MCF 10A (cell line): Measurements from ENCODE around the gene EEF1A2. TPM values are rescaled to one million over a fixed set of nuclear protein-coding genes. Genes with fewer than 3 reads are reported as not detected.

Source experiments
- BruUV-seq: library from RNA; stranded (reverse); fragments of 400-500 nt; replicated peaks from 2 replicates; lab custom pipeline; 2021; lab: Mats Ljungman, UMichigan
- CTCF ChIA-PET: fragments of 300-600 bp; sonication (Branson Sonifier 250); formaldehyde crosslinking; extraction: SDS; loops from one replicate; lab custom pipeline; 2021; ENCODE audit warnings: antibody characterized with exemption, inconsistent platforms; lab: Yijun Ruan, JAX
- POLR2A ChIA-PET: fragments of 300-600, 350-650 bp; sonication (Branson Sonifier 250); formaldehyde crosslinking; extraction: SDS; loops from one replicate; lab custom pipeline; 2020; ENCODE audit warnings: antibody characterized with exemption, inconsistent platforms; lab: Yijun Ruan, JAX
- DNase-seq: peaks from one replicate; pipeline ENCODE4 v3.0.0-alpha.2; 2018; ENCODE audit not compliant: unreplicated experiment
- H3K27ac Mint-ChIP-seq: one replicate; pipeline ENCODE4 v1.8.0; 2022; ENCODE audit warnings: mild to moderate bottlenecking, low read depth, mixed read lengths; ENCODE audit not compliant: unreplicated experiment
- H3K27me3 Mint-ChIP-seq: one replicate; pipeline ENCODE4 v1.8.0; 2022; ENCODE audit warnings: mixed read lengths; ENCODE audit not compliant: insufficient read depth, unreplicated experiment
- H3K36me3 Mint-ChIP-seq: one replicate; pipeline ENCODE4 v1.8.0; 2022; ENCODE audit warnings: mild to moderate bottlenecking, moderate library complexity, mixed read lengths; ENCODE audit not compliant: insufficient read depth, unreplicated experiment
- H3K4me1 Mint-ChIP-seq: one replicate; pipeline ENCODE4 v1.8.0; 2022; ENCODE audit warnings: mixed read lengths; ENCODE audit not compliant: insufficient read depth, unreplicated experiment
- H3K4me3 Mint-ChIP-seq: one replicate; pipeline ENCODE4 v1.8.0; 2022; ENCODE audit warnings: mild to moderate bottlenecking, moderate library complexity, mixed read lengths; ENCODE audit not compliant: unreplicated experiment
- H3K9me3 Mint-ChIP-seq: one replicate; pipeline ENCODE4 v1.8.0; 2022; ENCODE audit warnings: mixed read lengths; ENCODE audit not compliant: unreplicated experiment
- intact Hi-C: fragments of 100-400 bp; cut with micrococcal nuclease; formaldehyde crosslinking; loops from 2 replicates; pipeline ENCODE4 v1.14.1; 2022
- total RNA-seq: library from RNA; stranded (reverse); gene quantifications from 2 replicates; pipeline ENCODE4 v1.2.3, GENCODE V29; 2022
- TF ChIP-seq, protein P1 (sequence below): fragments of 200-600 bp; IDR thresholded peaks from one replicate; pipeline ENCODE4 v1.8.0; 2022; ENCODE audit warnings: antibody characterized with exemption, mild to moderate bottlenecking; ENCODE audit not compliant: unreplicated experiment

The EEF1A2 gene
- total RNA-seq, 1 experiment from 2014 or later: 3.3 TPM

DNA sequence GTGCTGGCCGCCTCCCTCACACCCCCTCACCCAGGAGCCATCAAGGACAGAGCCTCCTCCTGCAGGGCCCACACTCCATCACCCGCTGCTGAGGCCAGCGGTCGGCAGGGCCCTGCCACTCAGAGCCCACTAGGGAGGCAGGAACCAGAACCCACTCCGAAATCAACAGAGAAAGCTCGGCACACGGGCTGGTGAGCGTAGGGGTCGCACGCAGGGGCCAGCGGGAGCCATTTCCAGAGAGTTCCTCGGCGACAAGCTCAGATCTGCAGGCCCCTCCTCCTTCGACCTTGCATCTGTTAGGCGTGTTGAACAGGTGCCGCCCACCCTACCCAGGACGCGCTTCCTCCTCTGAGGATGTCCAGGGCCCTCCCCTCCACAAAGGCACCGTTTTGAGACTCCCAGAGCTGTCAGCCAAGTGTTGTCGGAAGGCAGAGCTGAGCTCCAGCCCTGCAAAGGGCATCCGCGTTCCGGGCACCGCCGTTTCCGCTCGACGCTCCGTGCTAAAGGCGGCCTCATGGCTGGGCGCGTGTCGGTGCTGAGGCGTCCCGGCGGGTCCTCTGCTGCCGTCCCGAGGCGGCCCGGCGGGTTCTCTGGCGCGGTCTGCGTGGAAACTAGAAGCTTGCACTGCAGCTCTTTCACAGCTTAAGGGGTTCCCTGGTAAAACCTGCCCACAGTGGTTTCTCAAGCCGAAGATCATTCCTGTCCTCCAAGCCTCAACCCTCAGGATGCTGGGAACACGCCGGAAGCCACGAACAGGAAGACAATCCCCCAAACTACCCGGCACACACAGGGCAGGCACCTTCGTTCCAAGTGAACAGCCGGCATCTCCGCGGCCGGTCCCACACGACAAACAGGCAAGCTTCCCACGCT lies 33.3 kb downstream of the EEF1A2 start:
- no TSS peak for BruUV-seq
- Mint-ChIP-seq H3K9me3 (no peaks in the 10 kb centered on the region), H3K27me3 (peaks cover 48% of the 10 kb centered on the region), H3K36me3 (peaks cover 6% of the 10 kb centered on the region), H3K4me3 (no peak overlapping the region), H3K4me1 (no peaks in the 10 kb centered on the region), H3K27ac (no peak overlapping the region)
- CTCF ChIA-PET: interaction anchor here (1.1 to 2.0 kb wide), 3 partner anchors 31 to 84 kb away, joined by 3 to 14 read pairs (median 5); no protein-coding TSS in a partner anchor
- intact Hi-C loops: no loop called here
- DNase-seq: no peak
- POLR2A ChIA-PET: interaction anchor here (0.6 to 1.4 kb wide), 2 partner anchors 31 to 68 kb away, joined by 3 read pairs; no protein-coding TSS in a partner anchor
- TF ChIP-seq, protein P1, sequence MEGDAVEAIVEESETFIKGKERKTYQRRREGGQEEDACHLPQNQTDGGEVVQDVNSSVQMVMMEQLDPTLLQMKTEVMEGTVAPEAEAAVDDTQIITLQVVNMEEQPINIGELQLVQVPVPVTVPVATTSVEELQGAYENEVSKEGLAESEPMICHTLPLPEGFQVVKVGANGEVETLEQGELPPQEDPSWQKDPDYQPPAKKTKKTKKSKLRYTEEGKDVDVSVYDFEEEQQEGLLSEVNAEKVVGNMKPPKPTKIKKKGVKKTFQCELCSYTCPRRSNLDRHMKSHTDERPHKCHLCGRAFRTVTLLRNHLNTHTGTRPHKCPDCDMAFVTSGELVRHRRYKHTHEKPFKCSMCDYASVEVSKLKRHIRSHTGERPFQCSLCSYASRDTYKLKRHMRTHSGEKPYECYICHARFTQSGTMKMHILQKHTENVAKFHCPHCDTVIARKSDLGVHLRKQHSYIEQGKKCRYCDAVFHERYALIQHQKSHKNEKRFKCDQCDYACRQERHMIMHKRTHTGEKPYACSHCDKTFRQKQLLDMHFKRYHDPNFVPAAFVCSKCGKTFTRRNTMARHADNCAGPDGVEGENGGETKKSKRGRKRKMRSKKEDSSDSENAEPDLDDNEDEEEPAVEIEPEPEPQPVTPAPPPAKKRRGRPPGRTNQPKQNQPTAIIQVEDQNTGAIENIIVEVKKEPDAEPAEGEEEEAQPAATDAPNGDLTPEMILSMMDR: no peak

DNA sequence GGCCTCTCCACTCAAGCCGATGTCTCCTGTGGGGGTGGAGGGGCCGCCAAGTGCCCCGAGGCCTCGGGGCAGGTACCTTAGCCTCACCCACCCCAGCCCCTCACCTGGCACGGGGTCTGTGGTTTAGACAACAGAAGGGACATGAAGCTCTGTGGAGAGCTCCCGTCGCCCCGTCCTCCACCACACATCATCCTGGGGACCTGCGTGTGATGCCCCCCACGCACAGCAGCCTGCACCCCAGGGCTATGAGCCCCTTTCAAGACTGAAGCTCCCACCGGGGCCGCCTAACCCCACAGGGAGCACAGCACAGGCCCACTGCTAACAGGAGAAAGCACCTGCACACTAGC lies 34.6 kb downstream of the EEF1A2 start:
- no peak for DNase-seq
- Mint-ChIP-seq H3K4me1 (no peaks in the 10 kb centered on the region), H3K36me3 (peaks cover 6% of the 10 kb centered on the region), H3K27ac (no peak overlapping the region), H3K4me3 (no peak overlapping the region), H3K9me3 (no peaks in the 10 kb centered on the region), H3K27me3 (peaks cover 53% of the 10 kb centered on the region)
- CTCF ChIA-PET: interaction anchor here (1.3 to 2.0 kb wide), 2 partner anchors 32 to 83 kb away, joined by 5 to 14 read pairs; no protein-coding TSS in a partner anchor
- TF ChIP-seq, protein P1: no peak
- intact Hi-C loops: no loop called here
- POLR2A ChIA-PET: interaction anchor here (1.5 kb wide), 1 partner anchor 57 kb away, joined by 6 read pairs; the partner anchor contains the start of gene PPDPF
- BruUV-seq: no TSS peak

DNA sequence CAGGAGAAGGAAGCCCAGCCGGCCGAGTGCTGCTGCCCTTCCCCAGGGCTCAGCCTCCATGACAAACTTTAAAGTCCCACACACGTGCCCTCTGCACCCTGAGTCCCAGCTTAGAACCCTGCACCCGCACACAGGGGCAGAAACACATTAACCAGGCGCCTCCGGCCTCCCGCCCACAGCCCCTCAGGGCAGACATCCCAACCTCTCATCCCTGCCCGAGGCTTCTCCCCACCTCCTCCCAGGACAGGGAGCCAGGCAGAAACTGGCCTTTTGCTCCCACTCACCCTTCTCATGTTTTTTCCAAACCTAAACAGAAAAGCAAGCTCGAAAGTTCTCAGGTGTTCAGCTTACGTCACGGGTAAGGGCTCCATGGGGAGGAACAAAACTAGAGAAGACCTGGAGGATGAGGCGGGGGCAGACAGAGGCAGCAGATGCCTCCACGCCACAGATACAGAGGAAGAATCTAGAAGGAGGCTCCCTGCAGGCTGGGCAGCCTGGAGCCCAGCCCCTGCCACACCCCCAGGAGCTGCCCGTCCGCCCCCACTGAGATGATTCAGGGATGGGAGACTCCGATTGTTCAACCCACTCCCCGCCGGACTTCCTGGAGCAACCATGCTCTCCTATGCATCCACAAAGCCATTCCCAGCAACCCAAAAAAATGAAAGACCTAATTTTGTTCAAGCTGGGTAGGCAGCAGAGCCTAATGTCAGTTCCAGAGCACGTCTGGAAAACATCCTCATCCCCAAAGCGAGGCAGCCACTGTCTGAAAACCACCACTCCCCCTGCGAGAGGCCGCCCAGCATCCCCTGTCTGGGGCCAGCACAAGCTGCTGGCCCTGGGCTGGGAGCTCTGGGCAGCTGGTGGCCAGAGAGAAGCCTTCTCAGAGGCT lies 35.2 kb downstream of the EEF1A2 start:
- DNase-seq: no peak

More for the DNA sequence above, 35.2 kb downstream of the EEF1A2 start:
- TF ChIP-seq, protein P1: no peak
- intact Hi-C loops: no loop called here
- Mint-ChIP-seq H3K9me3 (no peaks in the 10 kb centered on the region), H3K4me3 (no peak overlapping the region), H3K4me1 (no peaks in the 10 kb centered on the region), H3K27me3 (peaks cover 53% of the 10 kb centered on the region), H3K36me3 (peaks cover 6% of the 10 kb centered on the region), H3K27ac (no peak overlapping the region)
- ChIA-PET POLR2A (interaction anchor here (1.5 kb wide), 1 partner anchor 57 kb away, joined by 6 read pairs; the partner anchor contains the start of gene PPDPF), CTCF (interaction anchor here (0.7 to 2.0 kb wide), 3 partner anchors 33 to 239 kb away, joined by 3 to 14 read pairs (median 5); no protein-coding TSS in a partner anchor)
- BruUV-seq: no TSS peak
